ENCODE data around the gene WWOX. TPM values are rescaled to one million over a fixed set of nuclear protein-coding genes. Genes with fewer than 3 reads are reported as not detected.

The WWOX gene
- total and polyA plus RNA-seq, 2 donors (not counting 3 experiments of a cell fraction or from before 2014, with no cell fraction given): 6.2 to 12.5 TPM

DNA sequence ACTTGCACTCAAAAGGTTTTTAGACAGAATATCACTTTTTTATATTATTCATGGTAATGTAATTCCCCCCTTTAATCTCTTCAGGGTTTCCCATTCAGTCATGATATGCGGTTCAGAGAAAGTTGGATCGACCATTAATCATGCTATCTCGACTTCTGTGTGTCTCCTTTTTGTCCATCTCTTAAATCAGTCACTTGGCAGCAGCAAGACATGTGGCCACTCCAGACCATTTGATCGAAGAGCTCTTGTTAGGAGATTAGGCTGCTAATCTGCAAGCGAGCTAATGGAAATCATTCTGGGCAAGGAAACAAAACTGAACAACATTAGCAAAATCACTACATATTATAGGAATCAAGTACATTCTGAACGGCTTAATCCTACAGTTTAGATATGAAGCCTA is 449.9 kb downstream of the WWOX start:
- Histone ChIP-seq H3K9me1 (replicated peaks; ENCODE audit: control insufficient read depth, extremely low read depth, insufficient read depth, low read length) (no peaks in the 10 kb centered on the region), H2AFZ (ENCODE audit: low read depth, low read length) (no peak overlapping the region), H3K9ac (replicated peaks; ENCODE audit: extremely low read depth, insufficient read depth, low read length) (no peak overlapping the region), H3K36me3 (ENCODE audit: control insufficient read depth in 2 of 2, extremely low read depth in 1 of 2, insufficient read depth in 2 of 2, low read length in 2 of 2) (no peaks in the 10 kb centered on the region), H4K20me1 (replicated peaks; ENCODE audit: control insufficient read depth, extremely low read depth, insufficient read depth, low read length) (no peaks in the 10 kb centered on the region), H3K79me2 (ENCODE audit: control insufficient read depth, insufficient read depth, low read length) (no peaks in the 10 kb centered on the region), H3K4me1 (ENCODE audit: control insufficient read depth, extremely low read depth, insufficient read depth, low read length) (no peaks in the 10 kb centered on the region), H3K4me3 (replicated peaks in 1 of 3; ENCODE audit: insufficient read depth in 1 of 3, low read depth in 1 of 3, low read length in 3 of 3) (no peak overlapping the region), H3K27me3 (ENCODE audit: control insufficient read depth in 2 of 2, insufficient read depth in 2 of 2, low read length in 2 of 2) (no peaks in the 10 kb centered on the region), H3K9me3 (replicated peaks; ENCODE audit: control insufficient read depth, insufficient read depth, low read length) (peaks cover 3% of the 10 kb centered on the region), H3K4me2 (ENCODE audit: insufficient read depth, low read length) (no peak overlapping the region), H3K27ac (ENCODE audit: insufficient read depth, low read depth, low read length) (no peak overlapping the region)
- DNase-seq (ENCODE audit: low read depth, low spot score) (no peak), FAIRE-seq (no peak)
- POLR2A ChIA-PET: no interaction called here
- CTCF ChIA-PET: no interaction called here
- intact Hi-C loops (cut with micrococcal nuclease): no loop called here
- no TSS peak for BruUV-seq (replicated peaks)
- dilution Hi-C loops (cut with MboI; ENCODE audit: extremely low pct_ligation_motif_present, low sequenced_read_pairs): no loop called here
- TF ChIP-seq EZH2 (IDR thresholded peaks at IDR 0.05; ENCODE audit: borderline replicate concordance, low read depth, low read length, severe bottlenecking): no peak
- TF ChIP-seq MYC (IDR thresholded peaks at IDR 0.05; ENCODE audit: low read depth, low read length): no peak
- TF ChIP-seq, protein P1, sequence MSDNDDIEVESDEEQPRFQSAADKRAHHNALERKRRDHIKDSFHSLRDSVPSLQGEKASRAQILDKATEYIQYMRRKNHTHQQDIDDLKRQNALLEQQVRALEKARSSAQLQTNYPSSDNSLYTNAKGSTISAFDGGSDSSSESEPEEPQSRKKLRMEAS (IDR thresholded peaks at IDR 0.05; ENCODE audit: insufficient read depth, insufficient read length): no peak
- no peak for TF ChIP-seq GATA2 (IDR thresholded peaks at IDR 0.05; ENCODE audit: insufficient read depth, insufficient read length, low read depth, low read length)
- no peak for TF ChIP-seq POLR2AphosphoS5 (IDR thresholded peaks at IDR 0.05; ENCODE audit: insufficient read depth, low read depth, low read length)
- no peak for TF ChIP-seq JUN (IDR thresholded peaks at IDR 0.05; ENCODE audit: borderline replicate concordance, insufficient read depth, insufficient read length, low read depth)
- TF ChIP-seq POLR2A (IDR thresholded peaks at IDR 0.05; ENCODE audit: low read depth, low read length): no peak
- no peak for TF ChIP-seq FOS (IDR thresholded peaks at IDR 0.05; ENCODE audit: borderline replicate concordance, insufficient read depth, low read length)
- TF ChIP-seq, protein P2, sequence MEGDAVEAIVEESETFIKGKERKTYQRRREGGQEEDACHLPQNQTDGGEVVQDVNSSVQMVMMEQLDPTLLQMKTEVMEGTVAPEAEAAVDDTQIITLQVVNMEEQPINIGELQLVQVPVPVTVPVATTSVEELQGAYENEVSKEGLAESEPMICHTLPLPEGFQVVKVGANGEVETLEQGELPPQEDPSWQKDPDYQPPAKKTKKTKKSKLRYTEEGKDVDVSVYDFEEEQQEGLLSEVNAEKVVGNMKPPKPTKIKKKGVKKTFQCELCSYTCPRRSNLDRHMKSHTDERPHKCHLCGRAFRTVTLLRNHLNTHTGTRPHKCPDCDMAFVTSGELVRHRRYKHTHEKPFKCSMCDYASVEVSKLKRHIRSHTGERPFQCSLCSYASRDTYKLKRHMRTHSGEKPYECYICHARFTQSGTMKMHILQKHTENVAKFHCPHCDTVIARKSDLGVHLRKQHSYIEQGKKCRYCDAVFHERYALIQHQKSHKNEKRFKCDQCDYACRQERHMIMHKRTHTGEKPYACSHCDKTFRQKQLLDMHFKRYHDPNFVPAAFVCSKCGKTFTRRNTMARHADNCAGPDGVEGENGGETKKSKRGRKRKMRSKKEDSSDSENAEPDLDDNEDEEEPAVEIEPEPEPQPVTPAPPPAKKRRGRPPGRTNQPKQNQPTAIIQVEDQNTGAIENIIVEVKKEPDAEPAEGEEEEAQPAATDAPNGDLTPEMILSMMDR (IDR thresholded peaks at IDR 0.05; ENCODE audit: extremely low read depth in 1 of 2, insufficient read depth in 1 of 2, low read depth in 1 of 2, low read length in 2 of 2): no peak
